ENCODE data around the gene PEAK3. TPM values are rescaled to one million over a fixed set of nuclear protein-coding genes. Genes with fewer than 3 reads are reported as not detected.

The PEAK3 gene
- total and polyA plus RNA-seq, 10 of the 15 experiments (the other 5 are each of a cell fraction or from before 2014, with no cell fraction given), result 0.03 to 0.10 (median 0.05) TPM; not detected in 7

DNA sequence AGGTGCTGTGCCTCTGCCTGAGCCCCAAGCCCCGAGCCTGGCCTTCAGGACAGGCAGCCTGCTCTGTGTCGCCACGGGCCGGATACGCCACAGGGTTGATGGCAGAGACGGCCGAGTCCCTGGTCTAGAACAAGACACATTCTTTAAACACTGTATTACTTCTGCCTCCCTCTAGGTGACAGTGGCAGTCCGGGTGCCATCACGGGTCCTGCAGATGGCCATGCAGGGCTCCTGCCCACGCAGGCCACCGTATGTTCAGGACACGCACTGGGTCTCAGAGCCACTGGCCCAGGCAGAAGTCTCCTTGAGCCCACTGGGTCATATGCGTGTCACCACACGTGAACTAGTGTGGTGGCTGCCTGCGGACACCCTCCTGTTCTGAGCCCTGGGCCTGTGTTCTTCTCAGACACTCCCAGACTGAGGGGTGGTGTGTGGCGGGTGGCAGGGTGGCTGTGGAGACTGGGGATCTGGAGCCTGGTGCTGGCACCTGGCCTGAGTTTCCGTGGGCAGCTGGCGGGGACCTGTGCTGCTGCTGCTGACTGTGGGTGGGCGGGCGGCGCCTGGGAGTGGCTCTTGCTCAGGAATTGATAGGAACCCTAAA, 50.3 kb downstream of the PEAK3 start (continued):
- TF ChIP-seq, protein P1, sequence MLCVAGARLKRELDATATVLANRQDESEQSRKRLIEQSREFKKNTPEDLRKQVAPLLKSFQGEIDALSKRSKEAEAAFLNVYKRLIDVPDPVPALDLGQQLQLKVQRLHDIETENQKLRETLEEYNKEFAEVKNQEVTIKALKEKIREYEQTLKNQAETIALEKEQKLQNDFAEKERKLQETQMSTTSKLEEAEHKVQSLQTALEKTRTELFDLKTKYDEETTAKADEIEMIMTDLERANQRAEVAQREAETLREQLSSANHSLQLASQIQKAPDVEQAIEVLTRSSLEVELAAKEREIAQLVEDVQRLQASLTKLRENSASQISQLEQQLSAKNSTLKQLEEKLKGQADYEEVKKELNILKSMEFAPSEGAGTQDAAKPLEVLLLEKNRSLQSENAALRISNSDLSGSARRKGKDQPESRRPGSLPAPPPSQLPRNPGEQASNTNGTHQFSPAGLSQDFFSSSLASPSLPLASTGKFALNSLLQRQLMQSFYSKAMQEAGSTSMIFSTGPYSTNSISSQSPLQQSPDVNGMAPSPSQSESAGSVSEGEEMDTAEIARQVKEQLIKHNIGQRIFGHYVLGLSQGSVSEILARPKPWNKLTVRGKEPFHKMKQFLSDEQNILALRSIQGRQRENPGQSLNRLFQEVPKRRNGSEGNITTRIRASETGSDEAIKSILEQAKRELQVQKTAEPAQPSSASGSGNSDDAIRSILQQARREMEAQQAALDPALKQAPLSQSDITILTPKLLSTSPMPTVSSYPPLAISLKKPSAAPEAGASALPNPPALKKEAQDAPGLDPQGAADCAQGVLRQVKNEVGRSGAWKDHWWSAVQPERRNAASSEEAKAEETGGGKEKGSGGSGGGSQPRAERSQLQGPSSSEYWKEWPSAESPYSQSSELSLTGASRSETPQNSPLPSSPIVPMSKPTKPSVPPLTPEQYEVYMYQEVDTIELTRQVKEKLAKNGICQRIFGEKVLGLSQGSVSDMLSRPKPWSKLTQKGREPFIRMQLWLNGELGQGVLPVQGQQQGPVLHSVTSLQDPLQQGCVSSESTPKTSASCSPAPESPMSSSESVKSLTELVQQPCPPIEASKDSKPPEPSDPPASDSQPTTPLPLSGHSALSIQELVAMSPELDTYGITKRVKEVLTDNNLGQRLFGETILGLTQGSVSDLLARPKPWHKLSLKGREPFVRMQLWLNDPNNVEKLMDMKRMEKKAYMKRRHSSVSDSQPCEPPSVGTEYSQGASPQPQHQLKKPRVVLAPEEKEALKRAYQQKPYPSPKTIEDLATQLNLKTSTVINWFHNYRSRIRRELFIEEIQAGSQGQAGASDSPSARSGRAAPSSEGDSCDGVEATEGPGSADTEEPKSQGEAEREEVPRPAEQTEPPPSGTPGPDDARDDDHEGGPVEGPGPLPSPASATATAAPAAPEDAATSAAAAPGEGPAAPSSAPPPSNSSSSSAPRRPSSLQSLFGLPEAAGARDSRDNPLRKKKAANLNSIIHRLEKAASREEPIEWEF (IDR thresholded peaks at IDR 0.05; ENCODE audit: insufficient replicate concordance, low read depth, low read length), result no peak
- TF ChIP-seq TCF12 (IDR thresholded peaks at IDR 0.05; ENCODE audit: low read depth, low read length) (no peak), ZNF24 (IDR thresholded peaks at IDR 0.05) (no peak), TCF7 (IDR thresholded peaks at IDR 0.05; ENCODE audit: borderline replicate concordance) (no peak), EED (IDR thresholded peaks at IDR 0.05; ENCODE audit: low read depth) (no peak), POLR2AphosphoS5 (IDR thresholded peaks at IDR 0.05; ENCODE audit: low read length) (peak; percentile 57), SMC3 (IDR thresholded peaks at IDR 0.05; ENCODE audit: borderline replicate concordance, low read length) (0 out of 2 replicates have a peak, but pooled peaks have one; percentile 5), ZZZ3 (IDR thresholded peaks at IDR 0.05; ENCODE audit: control insufficient read depth, insufficient read length, low read depth) (no peak), NFIC (IDR thresholded peaks at IDR 0.05; ENCODE audit: low read depth, low read length) (no peak), NR2C2 (IDR thresholded peaks at IDR 0.05; ENCODE audit: borderline replicate concordance, control insufficient read depth, insufficient read length, low read depth) (no peak), HCFC1 (IDR thresholded peaks at IDR 0.05; ENCODE audit: low read length) (no peak), ZNF207 (IDR thresholded peaks at IDR 0.05; ENCODE audit: borderline replicate concordance) (no peak), POLR2AphosphoS2 (IDR thresholded peaks at IDR 0.05; ENCODE audit: low read depth, low read length) (peak; percentile 23; the same call in 1 of the 2 replicates), SUPT20H (IDR thresholded peaks at IDR 0.05; ENCODE audit: borderline replicate concordance, control insufficient read depth, low read depth, low read length) (no peak), NFYA (IDR thresholded peaks at IDR 0.05; ENCODE audit: borderline replicate concordance, low read depth, low read length) (no peak)
- TF ChIP-seq, protein P2, sequence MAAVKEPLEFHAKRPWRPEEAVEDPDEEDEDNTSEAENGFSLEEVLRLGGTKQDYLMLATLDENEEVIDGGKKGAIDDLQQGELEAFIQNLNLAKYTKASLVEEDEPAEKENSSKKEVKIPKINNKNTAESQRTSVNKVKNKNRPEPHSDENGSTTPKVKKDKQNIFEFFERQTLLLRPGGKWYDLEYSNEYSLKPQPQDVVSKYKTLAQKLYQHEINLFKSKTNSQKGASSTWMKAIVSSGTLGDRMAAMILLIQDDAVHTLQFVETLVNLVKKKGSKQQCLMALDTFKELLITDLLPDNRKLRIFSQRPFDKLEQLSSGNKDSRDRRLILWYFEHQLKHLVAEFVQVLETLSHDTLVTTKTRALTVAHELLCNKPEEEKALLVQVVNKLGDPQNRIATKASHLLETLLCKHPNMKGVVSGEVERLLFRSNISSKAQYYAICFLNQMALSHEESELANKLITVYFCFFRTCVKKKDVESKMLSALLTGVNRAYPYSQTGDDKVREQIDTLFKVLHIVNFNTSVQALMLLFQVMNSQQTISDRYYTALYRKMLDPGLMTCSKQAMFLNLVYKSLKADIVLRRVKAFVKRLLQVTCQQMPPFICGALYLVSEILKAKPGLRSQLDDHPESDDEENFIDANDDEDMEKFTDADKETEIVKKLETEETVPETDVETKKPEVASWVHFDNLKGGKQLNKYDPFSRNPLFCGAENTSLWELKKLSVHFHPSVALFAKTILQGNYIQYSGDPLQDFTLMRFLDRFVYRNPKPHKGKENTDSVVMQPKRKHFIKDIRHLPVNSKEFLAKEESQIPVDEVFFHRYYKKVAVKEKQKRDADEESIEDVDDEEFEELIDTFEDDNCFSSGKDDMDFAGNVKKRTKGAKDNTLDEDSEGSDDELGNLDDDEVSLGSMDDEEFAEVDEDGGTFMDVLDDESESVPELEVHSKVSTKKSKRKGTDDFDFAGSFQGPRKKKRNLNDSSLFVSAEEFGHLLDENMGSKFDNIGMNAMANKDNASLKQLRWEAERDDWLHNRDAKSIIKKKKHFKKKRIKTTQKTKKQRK (IDR thresholded peaks at IDR 0.05; ENCODE audit: low read depth, low read length), result no peak
- TF ChIP-seq, protein P3, sequence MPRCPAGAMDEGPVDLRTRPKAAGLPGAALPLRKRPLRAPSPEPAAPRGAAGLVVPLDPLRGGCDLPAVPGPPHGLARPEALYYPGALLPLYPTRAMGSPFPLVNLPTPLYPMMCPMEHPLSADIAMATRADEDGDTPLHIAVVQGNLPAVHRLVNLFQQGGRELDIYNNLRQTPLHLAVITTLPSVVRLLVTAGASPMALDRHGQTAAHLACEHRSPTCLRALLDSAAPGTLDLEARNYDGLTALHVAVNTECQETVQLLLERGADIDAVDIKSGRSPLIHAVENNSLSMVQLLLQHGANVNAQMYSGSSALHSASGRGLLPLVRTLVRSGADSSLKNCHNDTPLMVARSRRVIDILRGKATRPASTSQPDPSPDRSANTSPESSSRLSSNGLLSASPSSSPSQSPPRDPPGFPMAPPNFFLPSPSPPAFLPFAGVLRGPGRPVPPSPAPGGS (IDR thresholded peaks at IDR 0.05; ENCODE audit: borderline replicate concordance, insufficient read depth, low read depth, low read length, poor library complexity, severe bottlenecking), result no peak
- TF ChIP-seq, protein P4, sequence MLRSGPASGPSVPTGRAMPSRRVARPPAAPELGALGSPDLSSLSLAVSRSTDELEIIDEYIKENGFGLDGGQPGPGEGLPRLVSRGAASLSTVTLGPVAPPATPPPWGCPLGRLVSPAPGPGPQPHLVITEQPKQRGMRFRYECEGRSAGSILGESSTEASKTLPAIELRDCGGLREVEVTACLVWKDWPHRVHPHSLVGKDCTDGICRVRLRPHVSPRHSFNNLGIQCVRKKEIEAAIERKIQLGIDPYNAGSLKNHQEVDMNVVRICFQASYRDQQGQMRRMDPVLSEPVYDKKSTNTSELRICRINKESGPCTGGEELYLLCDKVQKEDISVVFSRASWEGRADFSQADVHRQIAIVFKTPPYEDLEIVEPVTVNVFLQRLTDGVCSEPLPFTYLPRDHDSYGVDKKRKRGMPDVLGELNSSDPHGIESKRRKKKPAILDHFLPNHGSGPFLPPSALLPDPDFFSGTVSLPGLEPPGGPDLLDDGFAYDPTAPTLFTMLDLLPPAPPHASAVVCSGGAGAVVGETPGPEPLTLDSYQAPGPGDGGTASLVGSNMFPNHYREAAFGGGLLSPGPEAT (IDR thresholded peaks at IDR 0.05; ENCODE audit: low read depth), result no peak
